SKM-1 (cell line): Measurements from ENCODE around the gene EXOC3L4.
A peak's percentile ranks its signal among the peaks of the same experiment; 100 is the strongest.
"Not testable (repeated sequence)": the region's sequence is repeated elsewhere in the genome, so short reads cannot be mapped to it uniquely, and the experiment has no call there.

Source experiments
- DNase-seq: peaks from one replicate; lab custom pipeline; 2025; ENCODE audit not compliant: unreplicated experiment; lab: John Stamatoyannopoulos, UW

Gene EXOC3L4

GRCh38 chr14:103105580-103106150, 11.1 kb downstream of the EXOC3L4 start:
- no peak for DNase-seq

GRCh38 chr14:103107455-103107854, 12.9 kb downstream of the EXOC3L4 start:
- DNase-seq: no peak

- DNase-seq: no peak
Measured at GRCh38 chr14:103107941-103108748, 13.6 kb downstream of the EXOC3L4 start.

GRCh38 chr14:103108749-103109207, 14.3 kb downstream of the EXOC3L4 start:
- DNase-seq: no peak

- DNase-seq: no peak
Measured at GRCh38 chr14:103109535-103110441, 15.3 kb downstream of the EXOC3L4 start.

GRCh38 chr14:103110681-103111231, 16.2 kb downstream of the EXOC3L4 start:
- no peak for DNase-seq

GRCh38 chr14:103111232-103111868, 16.8 kb downstream of the EXOC3L4 start:
- no peak for DNase-seq

GRCh38 chr14:103112400-103113243, 18.1 kb downstream of the EXOC3L4 start:
- no peak for DNase-seq

GRCh38 chr14:103113303-103113702, 18.8 kb downstream of the EXOC3L4 start:
- DNase-seq: no peak

- no peak for DNase-seq
Measured at GRCh38 chr14:103113774-103114173, 19.2 kb downstream of the EXOC3L4 start.

GRCh38 chr14:103115086-103115679, 20.7 kb downstream of the EXOC3L4 start:
- DNase-seq: not testable (repeated sequence)

- DNase-seq: no peak
Measured at GRCh38 chr14:103115845-103116572, 21.5 kb downstream of the EXOC3L4 start.

GRCh38 chr14:103116636-103117035, 22.1 kb downstream of the EXOC3L4 start:
- DNase-seq: no peak

- not testable (repeated sequence) for DNase-seq
Measured at GRCh38 chr14:103117499-103117898, 23.0 kb downstream of the EXOC3L4 start.

GRCh38 chr14:103118018-103118662, 23.6 kb downstream of the EXOC3L4 start:
- DNase-seq: no peak

- peak; percentile 45 for DNase-seq
Measured at GRCh38 chr14:103118663-103119404, 24.3 kb downstream of the EXOC3L4 start.

- not testable (repeated sequence) for DNase-seq
Measured at GRCh38 chr14:103119527-103119926, 25.0 kb downstream of the EXOC3L4 start.
